Activated naive CD4-positive, alpha-beta T cell treated with anti-CD3 and anti-CD28 coated beads, Interleukin-2, amount 50 U/mL, for 72 hours (primary cell): ENCODE results near the gene BCAN. TPM values are rescaled to one million over a fixed set of nuclear protein-coding genes. Genes with fewer than 3 reads are reported as not detected.

Experiments used
- ATAC-seq, 2 donors: fragments of 150-1000 bp; cut with Tn5 transposase; 2 replicates each; pipeline ENCODE4 v1.10.0; 2021; ENCODE audit warnings: mild to moderate bottlenecking in 2 of 2, moderate library complexity in 2 of 2
- DNase-seq, 2 donors: peaks; one replicate each; pipeline ENCODE4 v3.0.0; 2021 to 2022; ENCODE audit warnings: low spot score in 2 of 2
- H3K27ac Mint-ChIP-seq, 2 donors: one replicate each; pipeline ENCODE4 v1.8.0; 2022; ENCODE audit warnings: mild to moderate bottlenecking in 2 of 2, mixed read lengths in 2 of 2
- H3K36me3 Mint-ChIP-seq, 2 donors: one replicate each; pipeline ENCODE4 v1.8.0; 2022; ENCODE audit warnings: mixed read lengths in 2 of 2
- H3K9me3 Mint-ChIP-seq, 2 donors: one replicate each; pipeline ENCODE4 v1.8.0; 2022; ENCODE audit warnings: mixed read lengths in 2 of 2
- total RNA-seq, 2 donors: library from RNA; stranded (reverse); gene quantifications; one replicate each; pipeline ENCODE4 v1.2.3, GENCODE V29; 2022

Gene BCAN
- total RNA-seq, 2 donors from 2014 or later: not detected

DNA sequence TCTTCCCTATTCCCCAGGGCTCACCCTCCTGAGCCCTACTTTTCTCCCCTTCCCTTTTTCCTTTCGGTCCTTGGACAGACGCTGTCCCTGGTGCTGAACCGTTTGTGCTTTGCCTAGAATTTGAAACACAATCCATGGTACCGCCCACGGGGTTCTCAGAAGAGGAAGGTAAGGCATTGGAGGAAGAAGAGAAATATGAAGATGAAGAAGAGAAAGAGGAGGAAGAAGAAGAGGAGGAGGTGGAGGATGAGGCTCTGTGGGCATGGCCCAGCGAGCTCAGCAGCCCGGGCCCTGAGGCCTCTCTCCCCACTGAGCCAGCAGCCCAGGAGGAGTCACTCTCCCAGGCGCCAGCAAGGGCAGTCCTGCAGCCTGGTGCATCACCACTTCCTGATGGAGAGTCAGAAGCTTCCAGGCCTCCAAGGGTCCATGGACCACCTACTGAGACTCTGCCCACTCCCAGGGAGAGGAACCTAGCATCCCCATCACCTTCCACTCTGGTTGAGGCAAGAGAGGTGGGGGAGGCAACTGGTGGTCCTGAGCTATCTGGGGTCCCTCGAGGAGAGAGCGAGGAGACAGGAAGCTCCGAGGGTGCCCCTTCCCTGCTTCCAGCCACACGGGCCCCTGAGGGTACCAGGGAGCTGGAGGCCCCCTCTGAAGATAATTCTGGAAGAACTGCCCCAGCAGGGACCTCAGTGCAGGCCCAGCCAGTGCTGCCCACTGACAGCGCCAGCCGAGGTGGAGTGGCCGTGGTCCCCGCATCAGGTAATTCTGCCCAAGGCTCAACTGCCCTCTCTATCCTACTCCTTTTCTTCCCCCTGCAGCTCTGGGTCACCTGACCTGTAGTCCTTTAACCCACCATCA is 10.4 kb downstream of the BCAN start:
- Mint-ChIP-seq H3K27ac (no peak overlapping the region), H3K9me3 (no peaks in the 10 kb centered on the region), H3K36me3 (no peaks in the 10 kb centered on the region)
- ATAC-seq (no peak), DNase-seq (no peak)

DNA sequence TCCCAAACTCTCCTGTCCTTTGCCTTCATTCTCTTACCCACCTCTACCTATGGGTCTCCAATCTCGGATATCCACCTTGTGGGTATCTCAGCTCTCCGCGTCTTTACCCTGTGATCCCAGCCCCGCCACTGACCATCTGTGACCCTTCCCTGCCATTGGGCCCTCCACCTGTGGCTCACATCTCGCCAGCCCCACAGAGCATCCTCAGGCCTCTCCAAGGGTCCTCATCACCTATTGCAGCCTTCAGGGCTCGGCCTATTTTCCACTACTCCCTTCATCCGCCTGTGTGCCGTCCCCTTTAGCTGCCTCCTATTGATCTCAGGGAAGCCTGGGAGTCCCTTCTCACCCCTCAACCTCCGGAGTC is 11.1 kb downstream of the BCAN start:
- H3K9me3 Mint-ChIP-seq: no peaks in the 10 kb centered on the region
- DNase-seq (no peak), ATAC-seq (no peak)
- no peak overlapping the region for H3K27ac Mint-ChIP-seq
- no peaks in the 10 kb centered on the region for H3K36me3 Mint-ChIP-seq

DNA sequence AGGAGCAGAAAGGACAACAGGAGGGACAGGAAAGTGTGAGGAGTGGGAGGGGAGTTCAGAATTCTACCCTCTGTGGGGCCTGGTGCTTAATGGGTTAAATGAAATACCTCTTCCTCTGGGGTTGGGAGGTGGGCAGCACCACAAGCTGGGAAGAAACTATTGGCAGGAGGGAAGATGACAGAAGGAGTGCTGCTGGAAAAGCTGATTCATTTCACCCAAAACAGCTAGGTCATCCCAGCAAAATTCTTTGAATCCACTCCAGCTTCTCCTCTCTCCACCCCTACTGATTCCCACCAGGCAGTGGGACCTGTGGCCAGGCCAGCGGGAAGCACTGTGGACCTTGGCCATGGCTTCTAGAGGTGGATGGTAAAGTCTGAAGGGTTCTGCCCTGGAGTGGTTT is 12.8 kb downstream of the BCAN start:
- Mint-ChIP-seq H3K9me3 (no peaks in the 10 kb centered on the region), H3K27ac (no peak overlapping the region), H3K36me3 (no peaks in the 10 kb centered on the region)
- ATAC-seq: no peak
- DNase-seq: no peak

DNA sequence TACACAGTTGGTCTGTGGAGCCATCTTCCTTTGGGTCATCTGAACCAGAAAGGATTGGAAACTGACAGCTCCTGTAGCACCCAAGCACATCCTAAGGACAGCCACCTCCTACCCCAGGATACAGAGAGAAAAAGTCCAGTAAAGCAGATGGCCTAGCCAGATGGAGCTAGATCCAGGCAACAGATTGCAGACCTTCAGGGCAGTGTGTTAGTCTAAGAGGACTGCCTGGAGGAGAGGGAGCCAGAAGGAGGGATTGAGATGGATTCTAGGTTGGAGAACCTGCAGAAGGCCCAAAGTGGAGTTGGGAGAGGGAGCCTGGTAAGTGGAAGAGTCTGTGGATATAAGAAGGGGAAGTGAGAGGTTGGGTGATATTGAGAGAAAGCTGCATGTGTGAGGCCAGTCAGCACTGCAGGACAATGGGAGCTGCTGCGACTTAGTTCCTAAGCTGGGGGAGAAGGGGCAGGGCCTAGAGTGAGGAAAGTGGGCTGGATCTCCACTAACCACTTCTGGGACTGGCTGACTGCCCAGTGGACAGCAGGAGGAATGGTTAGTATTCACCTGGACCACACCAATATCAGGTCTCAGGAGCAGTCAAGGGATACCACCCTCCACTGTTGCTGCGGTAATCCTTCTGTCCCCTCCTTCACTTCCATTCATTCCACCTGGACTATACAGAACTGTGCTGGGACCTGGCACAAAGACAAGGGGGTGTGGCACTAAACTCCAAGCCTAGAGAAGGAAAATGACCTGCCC is 13.4 kb downstream of the BCAN start:
- DNase-seq (no peak), ATAC-seq (no peak)
- Mint-ChIP-seq H3K9me3 (no peaks in the 10 kb centered on the region), H3K27ac (no peak overlapping the region), H3K36me3 (no peaks in the 10 kb centered on the region)

DNA sequence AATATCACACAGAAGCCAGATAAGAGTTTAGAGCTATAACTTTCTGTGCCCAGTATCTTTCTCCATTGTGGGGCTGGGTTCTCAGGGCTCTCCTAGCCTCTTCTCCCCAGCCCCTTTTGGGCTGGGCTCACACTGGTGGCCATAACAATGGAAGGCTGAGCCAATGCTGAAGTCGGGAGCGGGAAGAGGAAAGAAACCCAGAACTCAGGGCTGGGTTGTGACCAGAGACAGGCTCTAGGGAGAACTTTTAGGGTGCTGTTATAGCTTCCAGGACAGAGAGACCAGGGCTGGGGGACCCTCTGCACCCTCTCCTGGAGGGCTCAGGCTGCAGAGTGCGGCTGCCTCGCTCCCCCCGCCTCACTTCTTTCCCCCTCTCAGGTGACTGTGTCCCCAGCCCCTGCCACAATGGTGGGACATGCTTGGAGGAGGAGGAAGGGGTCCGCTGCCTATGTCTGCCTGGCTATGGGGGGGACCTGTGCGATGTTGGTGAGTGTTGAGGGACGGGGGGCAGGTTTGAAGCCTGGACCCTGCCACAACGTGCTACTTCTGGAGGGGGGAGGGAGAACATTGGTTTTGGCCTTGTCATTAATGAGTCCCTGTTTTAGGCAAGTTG is 14.1 kb downstream of the BCAN start:
- H3K27ac Mint-ChIP-seq: no peak overlapping the region

DNA sequence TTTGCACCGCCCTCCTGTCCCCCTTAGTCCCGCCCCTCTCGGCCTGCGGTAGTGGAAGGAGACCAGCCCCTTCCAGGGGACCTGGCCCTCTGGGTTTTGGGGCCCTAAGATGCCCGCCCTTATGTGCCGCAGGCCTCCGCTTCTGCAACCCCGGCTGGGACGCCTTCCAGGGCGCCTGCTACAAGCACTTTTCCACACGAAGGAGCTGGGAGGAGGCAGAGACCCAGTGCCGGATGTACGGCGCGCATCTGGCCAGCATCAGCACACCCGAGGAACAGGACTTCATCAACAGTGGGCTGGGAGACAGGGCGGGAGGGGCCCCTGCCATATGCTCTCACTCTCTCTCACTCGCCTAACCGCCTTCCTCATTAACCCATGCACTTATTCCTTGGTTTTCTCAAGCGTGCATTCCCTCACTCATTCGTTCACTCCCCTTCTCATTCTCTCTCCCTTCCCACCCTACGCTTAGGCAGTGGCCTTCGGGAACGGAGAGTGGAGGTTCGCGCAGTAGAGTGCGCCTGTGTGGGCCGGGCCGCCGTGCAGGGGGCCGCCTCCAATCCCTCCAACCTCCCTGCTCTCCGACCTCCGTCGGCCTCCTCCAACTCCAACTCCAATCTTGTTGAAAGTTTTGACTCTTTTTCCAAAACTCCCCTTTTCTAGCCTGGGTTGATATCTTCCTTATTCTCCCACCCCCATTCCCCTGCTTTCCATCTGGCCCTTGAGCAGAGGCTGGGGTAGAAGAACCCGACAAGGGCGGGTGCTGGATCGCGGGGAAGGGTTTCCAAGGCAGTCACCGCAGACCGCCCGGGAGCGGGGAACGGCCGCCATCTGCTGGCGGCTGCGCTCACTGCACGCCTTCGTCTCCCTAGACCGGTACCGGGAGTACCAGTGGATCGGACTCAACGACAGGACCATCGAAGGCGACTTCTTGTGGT is 15.2 kb downstream of the BCAN start:
- ATAC-seq (peak; percentile 43 to 44), DNase-seq (peak; percentile 71 to 85)
- Mint-ChIP-seq H3K9me3 (no peaks in the 10 kb centered on the region), H3K27ac (no peak overlapping the region), H3K36me3 (no peaks in the 10 kb centered on the region)

More for the DNA sequence above, 14.1 kb downstream of the BCAN start:
- DNase-seq (no peak), ATAC-seq (no peak)
- Mint-ChIP-seq H3K9me3 (no peaks in the 10 kb centered on the region), H3K36me3 (no peaks in the 10 kb centered on the region)

DNA sequence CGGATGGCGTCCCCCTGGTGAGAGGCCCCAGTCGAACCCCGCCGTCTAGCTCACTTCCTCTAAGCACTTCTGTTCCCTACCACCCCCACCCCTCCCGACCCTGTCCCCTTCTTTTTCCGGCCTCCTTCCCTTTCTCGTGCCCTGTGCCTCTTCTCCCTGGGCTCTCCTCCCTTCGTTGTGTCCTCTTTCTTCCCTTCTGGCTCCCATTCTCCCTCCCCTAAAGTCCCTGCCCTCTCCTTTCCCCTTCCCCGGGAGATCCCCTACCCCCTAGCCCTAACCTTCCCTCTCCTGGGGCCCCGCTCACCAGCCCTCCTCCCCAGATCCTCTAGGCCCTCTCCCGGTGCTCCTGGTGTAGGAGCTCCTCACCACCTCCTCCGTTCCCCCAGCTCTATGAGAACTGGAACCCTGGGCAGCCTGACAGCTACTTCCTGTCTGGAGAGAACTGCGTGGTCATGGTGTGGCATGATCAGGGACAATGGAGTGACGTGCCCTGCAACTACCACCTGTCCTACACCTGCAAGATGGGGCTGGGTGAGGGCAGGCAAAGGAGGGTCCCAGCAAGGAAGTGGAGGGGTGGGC is 15.9 kb downstream of the BCAN start:
- H3K9me3 Mint-ChIP-seq: no peaks in the 10 kb centered on the region
- H3K27ac Mint-ChIP-seq: no peak overlapping the region
- DNase-seq (no peak), ATAC-seq (no peak)
- no peaks in the 10 kb centered on the region for H3K36me3 Mint-ChIP-seq

DNA sequence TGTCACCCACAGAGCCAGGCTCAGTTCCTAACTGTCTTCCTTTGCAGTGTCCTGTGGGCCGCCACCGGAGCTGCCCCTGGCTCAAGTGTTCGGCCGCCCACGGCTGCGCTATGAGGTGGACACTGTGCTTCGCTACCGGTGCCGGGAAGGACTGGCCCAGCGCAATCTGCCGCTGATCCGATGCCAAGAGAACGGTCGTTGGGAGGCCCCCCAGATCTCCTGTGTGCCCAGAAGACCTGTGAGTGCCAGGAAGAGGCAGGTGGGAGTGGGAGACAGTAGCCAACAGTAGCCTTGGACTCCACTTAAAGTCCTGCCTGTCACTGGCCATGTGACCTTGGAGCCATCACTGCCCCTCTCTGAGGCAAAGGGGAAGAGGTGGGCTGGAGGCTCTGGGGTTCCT is 16.6 kb downstream of the BCAN start:
- Mint-ChIP-seq H3K9me3 (no peaks in the 10 kb centered on the region), H3K36me3 (no peaks in the 10 kb centered on the region), H3K27ac (no peak overlapping the region)
- DNase-seq: no peak
- no peak for ATAC-seq

DNA sequence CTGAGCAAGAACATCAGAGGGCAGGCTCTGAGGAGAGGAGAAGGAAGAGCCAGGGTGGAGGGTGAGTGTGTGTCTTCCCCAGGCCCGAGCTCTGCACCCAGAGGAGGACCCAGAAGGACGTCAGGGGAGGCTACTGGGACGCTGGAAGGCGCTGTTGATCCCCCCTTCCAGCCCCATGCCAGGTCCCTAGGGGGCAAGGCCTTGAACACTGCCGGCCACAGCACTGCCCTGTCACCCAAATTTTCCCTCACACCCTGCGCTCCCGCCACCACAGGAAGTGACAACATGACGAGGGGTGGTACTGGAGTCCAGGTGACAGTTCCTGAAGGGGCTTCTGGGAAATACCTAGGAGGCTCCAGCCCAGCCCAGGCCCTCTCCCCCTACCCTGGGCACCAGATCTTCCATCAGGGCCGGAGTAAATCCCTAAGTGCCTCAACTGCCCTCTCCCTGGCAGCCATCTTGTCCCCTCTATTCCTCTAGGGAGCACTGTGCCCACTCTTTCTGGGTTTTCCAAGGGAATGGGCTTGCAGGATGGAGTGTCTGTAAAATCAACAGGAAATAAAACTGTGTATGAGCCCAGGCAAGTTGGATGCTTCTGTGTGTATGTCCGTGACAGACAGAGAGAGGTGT is 17.1 kb downstream of the BCAN start:
- Mint-ChIP-seq H3K9me3 (no peaks in the 10 kb centered on the region), H3K36me3 (no peaks in the 10 kb centered on the region), H3K27ac (peak overlapping the region; percentile 65 to 69)
- no peak for DNase-seq
- no peak for ATAC-seq

DNA sequence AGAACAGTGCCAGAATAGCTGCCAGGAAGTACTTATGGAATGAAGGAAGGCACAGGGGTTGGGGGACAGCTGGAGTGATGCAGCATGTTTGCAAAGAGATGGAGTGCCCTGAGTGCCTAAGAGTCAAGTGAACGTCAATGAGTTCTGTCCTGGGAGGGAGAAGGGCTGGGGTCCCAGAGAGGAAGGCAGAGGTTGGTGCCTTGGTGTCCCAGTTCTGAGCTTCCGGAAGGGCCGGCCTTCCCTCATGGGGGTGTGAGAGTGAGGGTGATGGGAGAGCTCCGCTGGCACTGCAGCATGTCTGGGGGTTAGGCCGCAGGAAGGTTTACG is 17.7 kb downstream of the BCAN start:
- H3K9me3 Mint-ChIP-seq: no peaks in the 10 kb centered on the region
- peak overlapping the region; percentile 65 to 69 for H3K27ac Mint-ChIP-seq
- H3K36me3 Mint-ChIP-seq: no peaks in the 10 kb centered on the region
- DNase-seq (no peak), ATAC-seq (no peak)

DNA sequence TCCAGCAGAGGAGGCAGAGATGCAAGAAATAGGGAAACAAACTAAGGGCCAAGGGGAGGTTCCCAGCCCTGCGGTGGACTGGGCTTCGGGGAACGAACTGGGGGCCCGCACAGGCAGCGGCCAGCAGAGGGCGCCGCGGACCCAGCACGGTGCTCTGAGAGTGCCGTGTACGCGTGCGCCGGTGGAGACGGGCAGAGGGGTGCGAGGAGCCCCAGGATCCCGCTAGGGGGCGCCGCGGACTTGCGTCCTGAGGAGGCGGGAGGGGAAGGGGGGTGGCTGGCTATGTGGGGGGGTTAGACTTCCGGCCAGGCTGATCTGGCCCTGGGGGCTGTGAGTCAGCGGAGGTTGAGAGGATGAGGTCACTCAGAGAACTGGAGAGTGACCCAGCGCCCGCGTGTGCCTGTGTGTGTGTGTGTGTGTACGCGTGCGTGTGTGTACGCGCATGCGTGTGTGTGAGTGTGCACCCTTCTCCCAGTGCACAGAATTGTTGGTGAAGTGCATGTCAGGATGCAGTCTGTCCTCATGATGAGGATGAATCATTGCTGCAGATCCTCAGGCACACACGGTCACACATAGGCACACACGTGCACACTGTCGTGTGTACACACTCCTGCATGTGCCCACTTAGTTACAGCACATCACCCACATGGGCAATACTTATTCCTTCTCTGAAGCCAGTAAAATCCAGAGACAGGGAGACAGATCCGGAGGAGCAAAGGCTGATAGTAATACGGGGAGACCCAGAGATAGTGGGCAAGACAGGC is 18.3 kb downstream of the BCAN start:
- DNase-seq: peak; percentile 90 to 99
- ATAC-seq: peak; percentile 79 to 88
- peak overlapping the region; percentile 69 to 71 for H3K27ac Mint-ChIP-seq
- no peaks in the 10 kb centered on the region for H3K9me3 Mint-ChIP-seq
- H3K36me3 Mint-ChIP-seq: no peaks in the 10 kb centered on the region

DNA sequence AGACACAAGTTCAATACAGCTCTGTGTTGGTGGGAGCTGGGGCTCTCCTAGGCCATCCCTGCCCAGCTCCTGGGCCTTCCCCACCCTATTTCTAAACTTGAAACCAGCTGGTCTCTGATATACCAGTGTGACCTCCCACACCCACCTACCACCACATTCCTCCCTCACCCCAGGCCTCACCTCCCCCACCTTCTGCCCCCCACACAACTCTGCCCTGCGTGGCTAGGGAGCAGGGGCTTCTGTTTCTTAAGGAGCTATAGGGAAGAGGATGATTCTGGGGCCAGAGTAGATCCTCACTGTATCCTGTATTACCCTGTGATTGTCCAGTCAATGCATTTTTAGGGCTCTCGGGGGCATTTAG is 18.8 kb downstream of the BCAN start:
- ATAC-seq (peak; percentile 11 to 29), DNase-seq (no peak)
- H3K9me3 Mint-ChIP-seq: no peaks in the 10 kb centered on the region
- peak overlapping the region; percentile 71 to 90 for H3K27ac Mint-ChIP-seq
- H3K36me3 Mint-ChIP-seq: no peaks in the 10 kb centered on the region

DNA sequence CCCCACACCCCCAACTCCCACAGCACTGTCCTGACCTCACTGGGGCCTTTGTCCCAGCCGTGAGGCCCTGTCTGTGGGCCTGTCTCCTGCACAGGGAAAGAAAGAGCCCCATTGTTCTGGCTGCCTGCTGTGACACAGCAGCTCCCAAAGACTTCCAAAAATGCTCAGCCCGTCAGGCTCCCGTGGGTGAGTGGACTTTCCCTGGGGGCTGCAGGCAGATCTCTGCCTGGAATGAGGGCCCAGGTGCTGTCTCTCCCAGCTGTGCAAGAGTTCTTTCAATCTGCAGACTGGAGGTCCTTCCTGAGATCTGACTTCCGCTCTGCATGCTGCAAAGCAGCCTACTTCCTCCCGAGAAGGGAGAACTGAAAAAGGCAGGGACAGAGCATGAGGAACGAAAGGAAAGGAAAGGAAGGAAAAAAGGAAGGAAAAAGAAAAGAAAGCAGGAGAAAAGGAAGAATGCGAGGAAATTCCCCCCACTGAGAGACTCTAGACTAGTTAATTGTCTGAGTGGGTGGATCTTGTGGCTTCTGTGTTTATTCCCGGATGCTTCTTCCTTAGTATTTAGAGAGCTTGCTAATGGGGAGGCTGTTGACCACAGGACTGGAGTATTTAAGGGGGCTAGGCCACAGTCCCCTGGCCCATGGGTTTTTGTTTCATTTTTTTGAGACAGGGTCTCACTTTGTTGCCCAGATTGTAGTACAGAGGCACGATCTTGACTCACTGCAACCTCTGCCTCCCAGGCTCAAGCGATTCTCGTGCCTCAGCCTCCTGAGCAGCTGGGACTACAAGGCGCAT is 20.3 kb downstream of the BCAN start:
- no peaks in the 10 kb centered on the region for H3K9me3 Mint-ChIP-seq
- no peaks in the 10 kb centered on the region for H3K36me3 Mint-ChIP-seq
- ATAC-seq (no peak), DNase-seq (no peak)
- H3K27ac Mint-ChIP-seq: peak overlapping the region in 1 of 2 donors; percentile 32

DNA sequence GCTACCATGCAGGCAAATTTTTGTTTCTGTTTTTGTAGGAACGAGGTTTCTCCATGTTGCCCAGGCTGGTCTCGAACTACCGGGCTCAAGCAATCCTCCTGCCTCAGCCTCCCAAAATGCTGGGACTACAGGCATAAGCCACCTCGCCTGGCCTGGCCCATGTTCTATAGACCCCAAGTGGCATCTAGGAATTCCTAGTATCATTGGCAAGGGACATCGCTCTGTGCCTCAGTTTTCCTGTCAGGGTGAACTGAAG is 20.8 kb downstream of the BCAN start:
- Mint-ChIP-seq H3K9me3 (no peaks in the 10 kb centered on the region), H3K36me3 (no peaks in the 10 kb centered on the region), H3K27ac (peak overlapping the region in 1 of 2 donors; percentile 32)
- ATAC-seq (no peak), DNase-seq (no peak)

DNA sequence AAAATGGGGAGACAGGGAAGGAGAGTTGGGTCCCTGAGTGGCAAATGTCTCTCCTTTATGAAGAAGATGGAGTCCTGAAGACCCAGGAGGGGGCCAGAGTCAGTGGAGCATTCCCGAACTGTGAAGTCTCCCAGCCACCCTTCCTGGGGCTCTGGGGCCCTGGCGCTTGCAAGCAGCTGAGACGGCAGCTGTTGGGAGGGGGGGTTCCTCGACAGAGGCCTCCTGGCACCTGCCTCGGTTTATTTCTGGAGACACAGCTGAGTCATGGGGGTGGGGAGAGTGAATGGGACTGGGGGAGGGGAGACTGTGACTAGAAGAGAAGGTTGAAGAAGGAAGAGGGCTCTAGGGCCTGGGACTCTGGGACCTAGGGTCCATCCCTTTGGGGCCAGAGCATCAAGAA is 21.3 kb downstream of the BCAN start:
- DNase-seq (no peak), ATAC-seq (no peak)
- H3K27ac Mint-ChIP-seq: peak overlapping the region in 1 of 2 donors; percentile 32
- no peaks in the 10 kb centered on the region for H3K9me3 Mint-ChIP-seq
- no peaks in the 10 kb centered on the region for H3K36me3 Mint-ChIP-seq
